MM.1S (cell line): ENCODE measurements around the gene TERT.

Experiments used
- CTCF ChIP-seq: fragments of 300-600 bp; sonication (generic); IDR thresholded peaks from 2 replicates; pipeline ENCODE4 v1.5.1; 2016; ENCODE audit warnings: antibody characterized with exemption, low read length, mixed read lengths
- EZH2 ChIP-seq: fragments of 300-600 bp; sonication (generic); optimal IDR thresholded peaks from 2 replicates; pipeline ENCODE3; 2017; ENCODE audit warnings: low read depth, mild to moderate bottlenecking, antibody characterized with exemption, low read length, mixed read lengths

DNA sequence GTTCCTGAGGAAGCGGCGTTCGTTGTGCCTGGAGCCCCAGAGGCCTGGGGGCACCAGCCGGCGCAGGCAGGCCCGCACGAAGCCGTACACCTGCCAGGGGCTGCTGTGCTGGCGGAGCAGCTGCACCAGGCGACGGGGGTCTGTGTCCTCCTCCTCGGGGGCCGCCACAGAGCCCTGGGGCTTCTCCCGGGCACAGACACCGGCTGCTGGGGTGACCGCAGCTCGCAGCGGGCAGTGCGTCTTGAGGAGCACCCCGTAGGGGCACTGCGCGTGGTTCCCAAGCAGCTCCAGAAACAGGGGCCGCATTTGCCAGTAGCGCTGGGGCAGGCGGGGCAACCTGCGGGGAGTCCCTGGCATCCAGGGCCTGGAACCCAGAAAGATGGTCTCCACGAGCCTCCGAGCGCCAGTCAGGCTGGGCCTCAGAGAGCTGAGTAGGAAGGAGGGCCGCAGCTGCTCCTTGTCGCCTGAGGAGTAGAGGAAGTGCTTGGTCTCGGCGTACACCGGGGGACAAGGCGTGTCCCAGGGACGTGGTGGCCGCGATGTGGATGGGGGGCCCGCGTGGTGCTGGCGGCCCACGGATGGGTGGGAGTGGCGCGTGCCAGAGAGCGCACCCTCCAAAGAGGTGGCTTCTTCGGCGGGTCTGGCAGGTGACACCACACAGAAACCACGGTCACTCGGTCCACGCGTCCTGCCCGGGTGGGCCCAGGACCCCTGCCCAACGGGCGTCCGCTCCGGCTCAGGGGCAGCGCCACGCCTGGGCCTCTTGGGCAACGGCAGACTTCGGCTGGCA is 1.3 kb downstream of the TERT start:
- TF ChIP-seq CTCF: no peak
- TF ChIP-seq EZH2: no peak
